Measurements from ENCODE around the gene FHDC1.

Gene FHDC1

GRCh38 chr4:152956650-152957436 is 20.7 kb downstream of the FHDC1 start:
- no peak for DNase-seq

- DNase-seq: no peak
Measured at GRCh38 chr4:152957437-152958171, 21.5 kb downstream of the FHDC1 start.

- no peak for DNase-seq
Measured at GRCh38 chr4:152959080-152959479, 23.0 kb downstream of the FHDC1 start.

DNA sequence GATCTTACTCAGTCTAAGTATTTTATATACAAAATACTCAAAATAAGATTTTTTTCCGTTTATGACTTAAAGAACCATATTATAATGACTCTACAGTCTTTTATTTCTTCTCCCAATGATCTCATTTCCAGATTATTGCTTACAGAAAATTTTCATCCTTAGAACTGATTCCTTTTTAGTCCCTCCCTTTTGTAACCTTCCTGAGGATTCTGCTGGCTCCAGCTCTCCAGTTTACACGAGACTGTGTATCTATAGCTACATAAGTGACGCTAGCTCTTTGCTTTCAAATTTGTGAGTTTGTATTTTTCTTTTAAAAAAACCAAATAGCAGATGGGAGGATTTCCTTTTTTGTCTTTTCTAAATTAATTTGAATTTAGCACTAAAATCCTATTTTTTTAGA is 24.0 kb downstream of the FHDC1 start:
- DNase-seq: no peak

DNA sequence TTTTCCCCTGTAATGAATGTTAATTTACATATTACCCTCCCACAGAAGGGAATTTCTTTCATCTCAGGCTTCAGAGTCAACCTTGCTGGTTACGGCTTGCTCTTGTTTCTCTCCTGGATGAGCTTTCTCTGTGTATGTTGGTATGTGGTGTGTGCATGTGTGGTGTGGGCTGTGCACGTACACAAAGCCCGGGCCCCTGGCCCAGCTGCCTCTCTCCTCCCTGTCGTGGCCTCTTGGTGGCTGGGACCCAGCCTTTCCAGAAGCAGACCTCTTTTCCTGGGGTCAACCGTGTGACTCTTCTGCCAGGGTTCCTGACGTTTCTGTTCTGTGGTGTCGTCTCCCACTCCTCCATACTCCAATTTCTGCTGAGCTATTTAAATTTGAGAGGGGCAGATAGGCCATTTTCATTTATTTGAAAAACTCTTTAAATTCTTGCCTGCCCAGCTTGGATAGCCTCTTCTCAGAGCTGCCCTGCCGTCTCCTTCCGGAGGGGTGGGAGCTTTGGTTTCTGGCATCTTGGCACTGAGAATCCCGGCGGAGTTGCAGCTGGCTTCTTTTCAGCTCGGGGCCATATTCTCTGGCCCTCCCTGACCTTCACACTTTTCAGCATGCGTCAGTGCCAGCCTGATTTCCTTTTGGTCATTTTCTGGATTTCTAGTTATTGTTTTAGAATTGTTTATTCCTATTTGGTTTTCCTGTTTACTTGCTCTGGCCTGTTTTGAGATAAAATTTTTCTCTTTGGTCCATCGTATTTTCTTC is 25.1 kb downstream of the FHDC1 start:
- DNase-seq: no peak

DNA sequence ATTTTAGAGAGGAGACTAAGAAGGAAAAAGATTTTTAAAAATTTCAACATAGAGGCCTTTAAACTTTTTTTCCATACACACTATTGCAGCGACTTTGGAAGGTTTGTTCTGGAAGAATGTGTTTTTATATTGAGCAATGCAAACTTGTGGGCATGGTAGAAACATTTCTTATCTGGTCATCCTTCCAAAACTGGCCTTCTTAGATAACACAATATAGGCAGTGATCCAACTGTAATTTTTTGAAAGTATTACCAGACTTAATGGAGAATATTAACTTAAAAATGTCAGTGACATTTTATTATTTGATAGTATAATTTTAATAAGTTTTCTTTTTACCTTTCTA is 25.6 kb downstream of the FHDC1 start:
- no peak for DNase-seq

DNA sequence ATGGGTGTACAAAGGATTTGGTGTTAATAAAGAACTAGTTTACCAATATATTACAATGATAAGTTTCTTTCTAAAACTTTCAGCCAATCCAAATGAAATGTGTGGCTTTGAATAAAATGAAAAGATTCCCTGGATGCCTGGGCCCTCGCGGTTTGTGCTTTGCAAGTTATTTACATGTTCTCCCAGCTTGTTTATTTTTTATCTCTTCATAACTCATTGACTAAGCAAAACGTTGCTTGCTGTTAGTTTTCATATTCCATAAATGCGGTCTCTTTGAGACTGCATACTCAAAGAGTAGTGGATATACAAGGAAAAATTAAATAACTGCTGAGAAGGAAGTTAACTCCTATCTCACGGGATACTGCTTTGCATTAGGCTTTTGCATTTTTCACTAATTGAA is 26.0 kb downstream of the FHDC1 start:
- DNase-seq: no peak

- no peak for DNase-seq
Measured at GRCh38 chr4:152964335-152964734, 28.2 kb downstream of the FHDC1 start.

- no peak for DNase-seq
Measured at GRCh38 chr4:152965611-152966010, 29.5 kb downstream of the FHDC1 start.

DNA sequence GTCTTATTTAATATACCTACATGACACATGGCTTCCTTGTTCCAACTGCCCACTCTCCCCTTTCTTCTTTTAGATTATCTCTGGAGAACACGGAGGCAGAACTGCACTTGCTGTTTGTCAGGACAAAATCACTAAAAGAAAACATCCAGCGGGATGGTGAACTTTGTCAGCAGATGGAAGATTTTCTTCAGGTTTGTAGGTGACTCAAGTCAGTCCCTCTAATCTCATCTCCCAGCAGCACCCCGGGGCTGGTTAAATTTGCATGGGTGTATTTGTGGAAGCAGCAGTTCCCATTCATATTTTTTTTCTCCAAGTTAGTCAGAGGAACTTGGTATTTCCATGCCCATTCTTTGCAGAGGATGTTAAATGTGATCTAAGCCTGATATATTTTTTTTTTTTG is 31.8 kb downstream of the FHDC1 start:
- DNase-seq: no peak

GRCh38 chr4:152968806-152969394 is 32.8 kb downstream of the FHDC1 start:
- no peak for DNase-seq

GRCh38 chr4:152970102-152970820 is 34.1 kb downstream of the FHDC1 start:
- DNase-seq: no peak

DNA sequence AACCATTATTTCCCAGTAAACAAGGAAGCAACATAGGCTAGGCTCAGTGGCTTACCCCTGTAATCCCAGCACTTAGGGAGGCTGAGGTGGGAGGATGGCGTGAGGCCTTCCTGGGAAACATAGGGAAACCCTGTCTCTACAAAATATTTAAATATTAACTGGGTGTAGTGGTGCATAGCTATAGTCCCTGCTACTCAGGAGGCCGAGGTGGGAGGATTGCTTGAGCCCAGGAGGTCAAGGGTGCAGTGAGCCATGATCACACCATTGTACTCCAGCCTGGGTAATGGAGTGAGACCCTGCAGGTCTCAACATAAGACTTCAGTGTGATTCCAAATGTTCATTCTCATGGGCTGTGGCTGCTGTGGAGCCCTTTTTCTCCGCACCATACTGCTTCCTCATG is 34.9 kb downstream of the FHDC1 start:
- DNase-seq: no peak

- no peak for DNase-seq
Measured at GRCh38 chr4:152972821-152973628, 36.9 kb downstream of the FHDC1 start.

DNA sequence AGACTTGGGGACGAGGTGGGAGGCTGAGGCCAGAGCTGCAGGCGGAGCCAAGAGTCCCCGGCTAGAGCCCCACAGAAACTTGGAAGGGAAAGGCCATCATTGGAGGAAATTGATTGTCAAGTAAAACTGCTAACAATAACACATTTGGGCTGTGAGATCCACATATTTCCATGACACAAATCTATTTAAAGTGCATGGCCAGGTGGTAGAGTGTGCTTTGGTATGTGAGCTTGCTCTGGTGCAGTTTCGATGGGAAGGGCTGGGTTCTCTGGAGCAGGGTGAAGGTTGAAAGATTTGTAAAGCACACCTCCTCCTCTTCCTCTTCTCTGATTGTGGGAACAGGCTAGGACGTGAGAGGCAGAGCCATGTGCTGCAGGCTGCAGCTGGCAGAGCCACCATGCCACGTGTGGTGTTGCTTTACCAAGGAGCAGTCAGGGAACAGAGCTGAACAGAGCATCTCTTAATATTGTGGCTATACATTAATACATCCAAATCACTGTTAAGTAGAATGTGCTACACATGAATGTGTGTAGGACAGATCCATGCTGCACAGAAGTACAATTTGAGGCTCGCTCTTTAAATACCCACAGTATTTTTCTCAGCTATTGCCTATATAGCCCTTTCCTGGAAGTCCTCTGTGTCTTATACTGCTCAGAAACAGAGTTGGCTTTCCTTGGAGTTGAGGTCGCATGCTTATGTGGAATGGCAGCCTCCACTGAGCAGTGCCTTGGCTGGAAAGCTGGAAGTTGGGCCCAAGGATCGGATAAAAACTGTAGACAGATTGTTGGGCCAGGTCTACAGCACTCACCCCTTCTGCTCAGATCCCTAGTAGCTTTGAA is 37.7 kb downstream of the FHDC1 start:
- no peak for DNase-seq

DNA sequence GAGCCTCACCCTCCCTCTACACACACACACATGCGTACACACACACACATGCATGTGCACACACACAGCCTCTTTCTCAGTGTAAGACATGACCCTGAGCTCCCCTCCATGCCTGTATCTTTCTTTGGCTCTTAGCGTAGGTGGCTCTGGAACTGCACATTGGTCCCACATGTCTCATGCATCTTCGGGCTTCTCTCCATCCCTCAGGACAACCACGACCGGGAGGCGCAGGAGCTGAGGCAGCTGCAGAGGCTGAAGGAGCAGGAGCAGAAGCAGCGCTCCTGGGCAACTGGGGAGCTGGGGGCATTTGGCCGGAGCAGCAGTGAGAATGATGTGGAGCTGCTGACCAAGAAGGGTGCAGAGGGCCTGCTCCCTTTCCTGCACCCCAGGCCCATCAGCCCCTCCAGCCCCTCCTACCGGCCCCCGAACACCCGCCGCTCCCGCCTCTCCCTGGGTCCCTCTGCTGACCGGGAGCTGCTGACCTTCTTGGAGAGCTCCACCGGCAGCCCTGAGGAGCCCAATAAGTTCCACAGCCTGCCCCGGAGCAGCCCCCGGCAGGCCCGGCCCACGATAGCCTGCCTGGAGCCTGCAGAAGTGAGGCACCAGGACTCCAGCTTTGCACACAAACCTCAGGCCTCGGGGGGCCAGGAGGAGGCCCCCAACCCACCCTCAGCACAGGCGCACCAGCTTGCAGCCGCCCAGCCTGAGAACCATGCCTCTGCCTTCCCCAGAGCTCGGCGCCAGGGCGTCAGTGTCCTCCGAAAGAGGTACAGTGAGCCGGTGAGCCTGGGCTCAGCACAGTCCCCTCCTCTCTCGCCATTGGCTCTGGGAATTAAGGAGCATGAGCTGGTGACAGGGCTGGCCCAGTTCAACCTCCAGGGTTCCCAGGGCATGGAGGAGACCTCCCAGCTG is 38.6 kb downstream of the FHDC1 start:
- no peak for DNase-seq

GRCh38 chr4:152975380-152976211 is 39.5 kb downstream of the FHDC1 start:
- DNase-seq: no peak
